ENCODE data around the gene NFE2L1. TPM values are rescaled to one million over a fixed set of nuclear protein-coding genes. Genes with fewer than 3 reads are reported as not detected.

Gene NFE2L1
- total RNA-seq, 1 donor from 2014 or later, result 93.4 TPM

DNA sequence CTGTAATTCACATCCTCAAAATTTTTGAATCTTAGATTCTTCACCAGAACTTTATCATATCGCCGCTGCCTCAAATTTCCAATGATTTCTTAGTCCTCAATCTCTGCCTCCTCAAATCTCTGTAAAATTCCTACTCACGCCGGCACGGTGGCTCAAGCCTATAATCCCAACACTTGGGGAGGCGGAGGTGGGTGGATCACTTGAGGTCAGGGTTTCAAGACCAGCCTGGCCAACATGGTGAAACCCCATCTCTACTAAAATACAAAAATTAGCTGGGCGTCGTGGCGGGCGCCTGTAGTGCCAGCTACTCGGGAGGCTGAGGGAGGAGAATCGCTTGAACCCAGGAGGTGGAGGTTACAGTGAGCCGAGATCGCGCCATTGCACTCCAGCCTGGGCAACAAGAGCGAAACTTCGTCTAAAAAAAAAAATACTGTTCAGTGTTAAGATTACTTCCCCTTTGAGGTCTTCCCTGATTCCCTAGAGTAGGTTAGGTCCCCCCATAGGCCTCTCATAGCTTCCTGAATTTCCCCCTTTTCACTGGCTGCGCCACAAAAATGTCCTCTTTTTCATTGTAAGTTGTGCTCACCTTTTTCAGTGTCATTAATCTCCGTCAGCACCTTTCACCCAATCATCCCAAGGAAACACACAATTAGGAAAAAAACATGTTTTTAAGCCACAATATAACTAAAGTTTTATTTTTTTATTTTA, 54.0 kb downstream of the NFE2L1 start:
- Histone ChIP-seq H3K27ac (ENCODE audit: low read depth, low read length) (no peak overlapping the region), H3K9me3 (ENCODE audit: control insufficient read depth in 3 of 3, low read length in 3 of 3) (no peaks in the 10 kb centered on the region), H3K9ac (ENCODE audit: low read depth in 1 of 3, low read length in 3 of 3) (no peak overlapping the region), H3K36me3 (ENCODE audit: control insufficient read depth in 3 of 3, insufficient read depth in 3 of 3, low read length in 3 of 3) (no peaks in the 10 kb centered on the region), H3K27me3 (ENCODE audit: control insufficient read depth in 3 of 3, insufficient read depth in 3 of 3, low read length in 3 of 3) (no peaks in the 10 kb centered on the region), H3K4me1 (ENCODE audit: control insufficient read depth in 3 of 3, insufficient read depth in 3 of 3, low read length in 3 of 3) (peaks cover 11 to 21% (median 16%) of the 10 kb centered on the region in 3 donors), H3K4me3 (ENCODE audit: low read length in 3 of 3) (no peak overlapping the region)

DNA sequence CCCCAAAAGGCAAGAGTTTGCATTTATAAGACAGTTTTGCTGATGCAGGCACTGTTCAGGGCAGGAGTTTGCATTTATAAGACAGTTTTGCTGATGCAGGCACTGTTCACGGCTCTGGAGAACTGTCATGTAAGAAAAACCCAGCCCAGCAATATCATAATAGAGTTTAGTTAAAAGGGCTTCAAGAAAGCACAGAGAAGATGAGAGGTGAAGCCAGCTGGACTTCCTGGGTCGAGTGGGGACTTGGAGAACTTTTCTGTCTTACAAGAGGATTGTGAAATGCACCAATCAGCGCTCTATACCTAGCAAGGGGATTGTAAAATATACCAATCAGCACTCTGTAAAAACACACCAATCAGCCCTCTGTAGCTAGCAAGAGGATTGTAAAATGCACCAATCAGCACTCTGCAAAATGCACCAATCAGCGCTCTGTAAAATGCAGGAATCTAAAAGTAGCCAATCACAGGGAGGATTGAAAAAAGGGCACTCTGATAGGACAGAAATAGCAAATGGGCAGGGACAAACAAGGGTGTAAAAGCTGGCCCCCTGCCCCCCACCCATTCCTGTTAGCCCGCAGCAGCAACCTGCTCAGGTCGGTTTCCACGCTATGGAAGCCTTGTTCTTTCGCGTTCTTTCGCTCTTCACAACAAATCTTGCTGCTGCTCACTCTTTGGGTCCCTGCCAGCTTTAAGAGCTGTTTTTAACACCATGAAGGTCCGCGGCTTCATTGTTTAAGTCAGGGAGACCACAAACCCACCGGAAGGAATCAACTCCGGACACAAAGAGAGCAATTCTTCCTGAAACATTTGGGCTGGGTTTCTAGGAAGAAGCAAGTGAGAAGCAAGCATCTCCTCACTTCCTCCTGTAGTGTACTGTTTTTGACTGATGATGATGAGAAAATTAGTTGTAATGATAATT, 54.9 kb downstream of the NFE2L1 start:
- Histone ChIP-seq H3K4me1 (ENCODE audit: control insufficient read depth in 3 of 3, insufficient read depth in 3 of 3, low read length in 3 of 3) (peaks cover 13 to 19% (median 16%) of the 10 kb centered on the region in 3 donors), H3K27me3 (ENCODE audit: control insufficient read depth in 3 of 3, insufficient read depth in 3 of 3, low read length in 3 of 3) (no peaks in the 10 kb centered on the region), H3K27ac (ENCODE audit: low read depth, low read length) (no peak overlapping the region), H3K9me3 (ENCODE audit: control insufficient read depth in 3 of 3, low read length in 3 of 3) (no peaks in the 10 kb centered on the region), H3K36me3 (ENCODE audit: control insufficient read depth in 3 of 3, insufficient read depth in 3 of 3, low read length in 3 of 3) (no peaks in the 10 kb centered on the region), H3K4me3 (ENCODE audit: low read length in 3 of 3) (no peak overlapping the region), H3K9ac (ENCODE audit: low read depth in 1 of 3, low read length in 3 of 3) (no peak overlapping the region)

DNA sequence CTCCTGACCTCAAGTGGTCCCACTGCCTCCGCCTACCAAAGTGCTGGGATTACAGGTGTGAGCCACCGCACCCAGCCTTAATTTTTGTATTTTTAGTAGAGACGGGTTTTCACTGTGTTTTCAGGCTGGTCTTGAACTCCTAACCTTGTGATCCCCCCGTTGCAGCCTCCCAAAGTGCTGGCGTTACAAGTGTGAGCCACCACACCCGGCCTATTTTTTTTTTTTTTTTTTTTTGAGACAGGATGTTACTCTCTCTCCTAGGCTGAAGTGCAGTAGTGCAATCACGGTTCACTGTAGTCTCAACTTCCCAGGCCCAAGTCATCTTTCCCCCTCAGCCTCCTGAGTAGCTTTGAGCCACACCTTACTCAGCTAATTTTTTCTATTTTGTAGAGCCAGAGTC, 56.3 kb downstream of the NFE2L1 start:
- peaks cover 22 to 27% (median 23%) of the 10 kb centered on the region in 3 donors for H3K4me1 ChIP-seq (ENCODE audit: control insufficient read depth in 3 of 3, insufficient read depth in 3 of 3, low read length in 3 of 3)

DNA sequence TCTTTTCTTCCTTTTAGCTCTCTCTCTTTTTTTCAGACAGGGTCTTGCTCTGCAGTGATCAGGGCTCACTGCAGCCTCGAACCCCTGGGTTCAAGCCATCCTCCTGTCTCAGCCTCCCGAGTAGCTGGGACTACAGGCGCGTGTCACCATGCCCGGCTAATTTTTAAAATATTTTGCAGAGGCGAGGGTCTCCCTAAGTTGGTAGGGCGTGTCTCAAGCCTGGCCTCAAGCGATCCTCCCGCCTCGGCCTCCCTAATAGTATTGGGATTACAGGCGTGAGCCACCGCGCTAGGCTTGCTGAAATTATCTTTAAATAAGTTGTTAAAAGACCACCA, 58.6 kb downstream of the NFE2L1 start:
- Histone ChIP-seq H3K9me3 (ENCODE audit: control insufficient read depth in 3 of 3, low read length in 3 of 3) (no peaks in the 10 kb centered on the region), H3K4me1 (ENCODE audit: control insufficient read depth in 3 of 3, insufficient read depth in 3 of 3, low read length in 3 of 3) (peaks cover 10 to 15% (median 15%) of the 10 kb centered on the region in 3 donors), H3K27ac (ENCODE audit: low read depth, low read length) (peak overlapping the region; percentile 83), H3K4me3 (ENCODE audit: low read length in 3 of 3) (peak overlapping the region; percentile 86 to 99 (median 94)), H3K36me3 (ENCODE audit: control insufficient read depth in 3 of 3, insufficient read depth in 3 of 3, low read length in 3 of 3) (no peaks in the 10 kb centered on the region), H3K9ac (ENCODE audit: low read depth in 1 of 3, low read length in 3 of 3) (peak overlapping the region; percentile 83 to 96 (median 94)), H3K27me3 (ENCODE audit: control insufficient read depth in 3 of 3, insufficient read depth in 3 of 3, low read length in 3 of 3) (no peaks in the 10 kb centered on the region)

More for the DNA sequence above, 56.3 kb downstream of the NFE2L1 start:
- H3K4me3 ChIP-seq (ENCODE audit: low read length in 3 of 3), result no peak overlapping the region
- H3K27me3 ChIP-seq (ENCODE audit: control insufficient read depth in 3 of 3, insufficient read depth in 3 of 3, low read length in 3 of 3), result no peaks in the 10 kb centered on the region
- H3K9ac ChIP-seq (ENCODE audit: low read depth in 1 of 3, low read length in 3 of 3), result no peak overlapping the region
- H3K9me3 ChIP-seq (ENCODE audit: control insufficient read depth in 3 of 3, low read length in 3 of 3), result no peaks in the 10 kb centered on the region
- no peak overlapping the region for H3K27ac ChIP-seq (ENCODE audit: low read depth, low read length)
- no peaks in the 10 kb centered on the region for H3K36me3 ChIP-seq (ENCODE audit: control insufficient read depth in 3 of 3, insufficient read depth in 3 of 3, low read length in 3 of 3)

DNA sequence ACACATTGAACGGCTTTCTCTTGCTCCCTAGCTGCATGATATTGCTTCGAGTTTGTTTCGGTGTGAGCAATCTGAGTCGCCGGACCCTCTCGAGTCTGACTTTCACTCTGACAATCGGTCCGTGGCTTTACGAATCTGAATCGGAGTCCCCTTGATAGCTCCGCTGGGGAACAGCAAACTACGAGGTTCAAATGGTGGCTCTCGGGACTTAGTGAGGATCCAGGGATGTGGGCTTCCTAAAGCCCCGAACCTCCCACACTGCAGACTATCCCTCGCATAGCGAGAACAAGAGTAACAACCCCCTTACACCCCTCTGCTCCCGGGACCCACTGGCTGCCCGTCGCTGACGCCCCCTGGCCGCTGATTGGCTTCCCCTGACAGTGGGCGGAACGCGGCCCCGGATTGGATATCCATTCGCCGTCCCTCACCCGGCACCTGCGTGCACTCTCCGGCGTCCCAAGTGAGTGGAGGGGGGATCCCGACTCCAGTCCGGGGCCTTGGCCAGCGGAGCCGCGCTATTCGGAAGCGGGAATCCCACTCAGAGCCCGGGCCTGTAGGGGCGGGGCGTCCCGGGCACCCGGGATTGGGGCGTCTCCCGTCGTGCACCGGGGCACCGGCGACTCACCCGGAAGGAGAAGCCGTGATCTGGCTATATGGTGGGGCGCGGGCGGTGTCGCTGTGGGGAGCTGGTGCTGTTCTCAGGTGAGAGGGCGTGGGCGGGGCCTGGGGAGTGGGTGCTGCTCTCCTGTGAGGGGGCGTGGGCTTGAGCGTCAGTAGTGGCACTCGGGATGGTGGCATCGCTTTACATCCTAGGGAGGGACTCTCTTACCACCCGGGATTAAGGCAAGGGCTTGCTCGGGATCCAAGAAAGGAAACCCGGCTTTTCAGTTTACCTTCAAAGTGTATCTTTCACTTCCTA, 59.2 kb downstream of the NFE2L1 start, which contains the start of gene SNX11:
TSS of gene SNX11 (plus strand) at position 630 of the 919 bp plus-strand sequence. CDS start 4,278 bp downstream, outside the sequence.
- peak within 1 kb of the TSS; percentile 83 to 96 (median 94) for H3K9ac ChIP-seq (ENCODE audit: low read depth in 1 of 3, low read length in 3 of 3)
- peaks cover 10 to 15% (median 15%) of the 10 kb centered on the region in 3 donors for H3K4me1 ChIP-seq (ENCODE audit: control insufficient read depth in 3 of 3, insufficient read depth in 3 of 3, low read length in 3 of 3)
- peak within 1 kb of the TSS; percentile 83 for H3K27ac ChIP-seq (ENCODE audit: low read depth, low read length)

DNA sequence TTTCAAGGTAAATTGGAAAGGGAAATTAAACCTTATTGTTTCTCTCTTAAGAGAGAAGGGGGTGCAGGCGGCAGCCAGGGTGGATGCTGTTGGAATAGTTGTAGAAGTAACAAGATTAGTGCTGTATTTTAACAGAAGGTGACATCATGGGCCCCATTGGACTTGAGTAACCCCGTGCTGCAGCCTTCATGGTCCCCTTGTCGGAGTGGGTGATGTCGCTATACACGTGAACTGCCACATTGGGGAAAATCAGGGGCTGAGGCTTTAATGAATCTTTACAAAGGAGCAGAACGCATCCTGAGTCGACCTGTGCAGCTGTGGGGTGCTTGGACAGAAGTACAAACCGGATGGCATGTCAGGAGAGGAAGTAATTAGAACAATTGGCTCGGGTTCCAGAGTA, 62.6 kb downstream of the NFE2L1 start:
- no peak overlapping the region for H3K4me3 ChIP-seq (ENCODE audit: low read length in 3 of 3)
- no peaks in the 10 kb centered on the region for H3K9me3 ChIP-seq (ENCODE audit: control insufficient read depth in 3 of 3, low read length in 3 of 3)
- H3K36me3 ChIP-seq (ENCODE audit: control insufficient read depth in 3 of 3, insufficient read depth in 3 of 3, low read length in 3 of 3), result peaks cover 6 to 16% (median 8%) of the 10 kb centered on the region in 3 donors
- H3K4me1 ChIP-seq (ENCODE audit: control insufficient read depth in 3 of 3, insufficient read depth in 3 of 3, low read length in 3 of 3), result peaks cover 10 to 15% (median 15%) of the 10 kb centered on the region in 3 donors
- H3K27ac ChIP-seq (ENCODE audit: low read depth, low read length), result no peak overlapping the region
- H3K27me3 ChIP-seq (ENCODE audit: control insufficient read depth in 3 of 3, insufficient read depth in 3 of 3, low read length in 3 of 3), result no peaks in the 10 kb centered on the region
- no peak overlapping the region for H3K9ac ChIP-seq (ENCODE audit: low read depth in 1 of 3, low read length in 3 of 3)

More for the DNA sequence above, 59.2 kb downstream of the NFE2L1 start, which contains the start of gene SNX11:
- peak within 1 kb of the TSS; percentile 86 to 99 (median 94) for H3K4me3 ChIP-seq (ENCODE audit: low read length in 3 of 3)
- H3K27me3 ChIP-seq (ENCODE audit: control insufficient read depth in 3 of 3, insufficient read depth in 3 of 3, low read length in 3 of 3), result no peaks in the 10 kb centered on the region
- H3K36me3 ChIP-seq (ENCODE audit: control insufficient read depth in 3 of 3, insufficient read depth in 3 of 3, low read length in 3 of 3), result peaks cover 0 to 3% (median 0%) of the 10 kb centered on the region in 3 donors
- no peaks in the 10 kb centered on the region for H3K9me3 ChIP-seq (ENCODE audit: control insufficient read depth in 3 of 3, low read length in 3 of 3)

Small RNAs within 50 kb of the gene (small RNA-seq; reads per million reads assigned to genes)
- gene AC004477.2, result not detected
- gene MIR152, result 220 reads per million, percentile 97 among the genes with 10 or more reads in this experiment
- not detected for gene RNU6-1201P

Other genes with a start within 250 kb of the NFE2L1 start
- 8.4 TPM for gene OSBPL7, start 226.6 kb upstream of the NFE2L1 start, total RNA-seq
- gene MRPL10, start 216.8 kb upstream of the NFE2L1 start, total RNA-seq, result 19.8 TPM
- gene LRRC46, start 216.7 kb upstream of the NFE2L1 start, total RNA-seq, result not detected
- 29.2 TPM for gene SCRN2, start 207.1 kb upstream of the NFE2L1 start, total RNA-seq
- gene SP6, start 197.2 kb upstream of the NFE2L1 start, total RNA-seq, result under 0.01 TPM
- 0.52 TPM for gene SP2, start 152.1 kb upstream of the NFE2L1 start, total RNA-seq
- 12.0 TPM for gene PNPO, start 106.8 kb upstream of the NFE2L1 start, total RNA-seq
- gene PRR15L, start 90.5 kb upstream of the NFE2L1 start, total RNA-seq, result not detected
- 59.0 TPM for gene CDK5RAP3, start 77.2 kb upstream of the NFE2L1 start, total RNA-seq
- gene COPZ2, start 10.6 kb upstream of the NFE2L1 start, total RNA-seq, result 39.7 TPM
- 39.1 TPM for gene CBX1, start 53.1 kb downstream of the NFE2L1 start, total RNA-seq
- 7.3 TPM for gene SNX11, start 59.4 kb downstream of the NFE2L1 start, total RNA-seq